HL-60 (cell line): Measurements from ENCODE around the gene STX19.

Experiments used
- CTCF ChIP-seq: IDR thresholded peaks from one replicate; pipeline ENCODE4 v1.5.1; 2011; ENCODE audit warnings: low read length, control low read depth, inconsistent platforms; ENCODE audit not compliant: insufficient read depth
- POLR2AphosphoS5 ChIP-seq: IDR thresholded peaks from 2 replicates; pipeline ENCODE4 v1.6.1; 2012; ENCODE audit warnings: low read depth

GRCh38 chr3:94036909-94037507 lies 8.6 kb upstream of the STX19 start:
- peak; percentile 16 for TF ChIP-seq CTCF
- TF ChIP-seq POLR2AphosphoS5: no peak
